Spleen (tissue), 7 donors: ENCODE measurements around the gene ZFYVE28.

Experiments
- POLR2AphosphoS5 ChIP-seq, 3 donors: sonication (generic); formaldehyde crosslinking; IDR thresholded peaks; one replicate each; pipeline ENCODE4 v1.5.1; 2017; ENCODE audit warnings: antibody characterized with exemption in 3 of 3
- TF ChIP-seq, protein P1 (sequence below), 11 experiments: fragments of 200-600 bp in 7 of 11; fragments of 450-650 bp in 4 of 11; sonication (generic) in 4 of 11; IDR thresholded peaks in 8 of 11; conservative IDR thresholded peaks in 3 of 11; 1 replicate in 7 of 11; 2 replicates in 4 of 11; pipeline versions ENCODE4 v1.4.0 to v1.8.0; 2016 to 2021; ENCODE audit warnings: antibody characterized with exemption in 11 of 11, inconsistent platforms in 4 of 11, mild to moderate bottlenecking in 1 of 11
- donor health status: DM: no; HTN: no; CAD: no; lungs with moderate emphysema.
- donor health status: DM: no; HTN: no; CAD: no.
- donor health status: DM: no; HTN: no; CAD: no.

DNA sequence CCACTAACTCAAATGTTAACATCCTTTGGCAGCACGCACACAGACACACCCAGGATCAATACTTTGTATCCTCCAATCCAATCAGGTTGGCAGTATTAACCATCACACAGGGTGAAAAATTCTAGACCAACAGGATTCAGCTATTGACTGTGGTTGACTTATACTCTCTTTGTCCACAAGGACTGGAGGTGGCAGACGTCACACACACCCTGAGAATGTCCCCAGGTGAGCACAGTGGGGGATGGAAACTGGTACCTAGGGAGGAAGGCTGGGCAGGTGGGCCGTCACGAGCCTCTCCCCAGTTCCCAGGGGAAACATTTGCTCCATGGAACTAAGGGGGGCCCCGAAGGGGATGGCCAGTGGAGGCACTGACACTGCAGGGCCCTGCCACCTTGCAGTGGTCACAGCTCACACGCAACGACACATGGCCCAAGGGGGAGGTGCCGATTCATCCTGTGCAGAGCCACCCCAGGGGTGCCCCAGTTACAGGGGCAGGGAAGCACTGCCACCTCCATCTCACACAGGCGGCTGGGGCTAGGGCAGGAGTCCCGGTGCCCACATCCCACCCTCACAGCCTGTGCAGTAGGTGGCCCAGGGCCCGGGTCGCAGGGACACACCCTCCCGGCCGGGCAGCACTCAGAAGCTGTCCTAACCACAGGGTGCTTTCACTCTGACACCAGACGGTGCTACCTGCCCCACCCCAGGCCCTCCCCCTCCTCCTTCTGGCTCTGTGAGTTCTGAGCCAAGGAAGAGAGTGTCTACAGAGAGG, 17.4 kb downstream of the ZFYVE28 start:
- no peak for TF ChIP-seq POLR2AphosphoS5 (IDR thresholded peaks at IDR 0.05)
- TF ChIP-seq, protein P1, sequence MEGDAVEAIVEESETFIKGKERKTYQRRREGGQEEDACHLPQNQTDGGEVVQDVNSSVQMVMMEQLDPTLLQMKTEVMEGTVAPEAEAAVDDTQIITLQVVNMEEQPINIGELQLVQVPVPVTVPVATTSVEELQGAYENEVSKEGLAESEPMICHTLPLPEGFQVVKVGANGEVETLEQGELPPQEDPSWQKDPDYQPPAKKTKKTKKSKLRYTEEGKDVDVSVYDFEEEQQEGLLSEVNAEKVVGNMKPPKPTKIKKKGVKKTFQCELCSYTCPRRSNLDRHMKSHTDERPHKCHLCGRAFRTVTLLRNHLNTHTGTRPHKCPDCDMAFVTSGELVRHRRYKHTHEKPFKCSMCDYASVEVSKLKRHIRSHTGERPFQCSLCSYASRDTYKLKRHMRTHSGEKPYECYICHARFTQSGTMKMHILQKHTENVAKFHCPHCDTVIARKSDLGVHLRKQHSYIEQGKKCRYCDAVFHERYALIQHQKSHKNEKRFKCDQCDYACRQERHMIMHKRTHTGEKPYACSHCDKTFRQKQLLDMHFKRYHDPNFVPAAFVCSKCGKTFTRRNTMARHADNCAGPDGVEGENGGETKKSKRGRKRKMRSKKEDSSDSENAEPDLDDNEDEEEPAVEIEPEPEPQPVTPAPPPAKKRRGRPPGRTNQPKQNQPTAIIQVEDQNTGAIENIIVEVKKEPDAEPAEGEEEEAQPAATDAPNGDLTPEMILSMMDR (IDR thresholded peaks at IDR 0.05 in 8 of 11, conservative IDR thresholded peaks at IDR 0.05 in 3 of 11) = no peak
